NCI-H1417 treated with DMSO at 0.1 percent for 48 hours (cell line): Measurements from ENCODE around the gene KCNE3.

Source experiments
- DNase-seq: peaks from one replicate; lab custom pipeline; 2025; lab: John Stamatoyannopoulos, UW

The KCNE3 gene

DNA sequence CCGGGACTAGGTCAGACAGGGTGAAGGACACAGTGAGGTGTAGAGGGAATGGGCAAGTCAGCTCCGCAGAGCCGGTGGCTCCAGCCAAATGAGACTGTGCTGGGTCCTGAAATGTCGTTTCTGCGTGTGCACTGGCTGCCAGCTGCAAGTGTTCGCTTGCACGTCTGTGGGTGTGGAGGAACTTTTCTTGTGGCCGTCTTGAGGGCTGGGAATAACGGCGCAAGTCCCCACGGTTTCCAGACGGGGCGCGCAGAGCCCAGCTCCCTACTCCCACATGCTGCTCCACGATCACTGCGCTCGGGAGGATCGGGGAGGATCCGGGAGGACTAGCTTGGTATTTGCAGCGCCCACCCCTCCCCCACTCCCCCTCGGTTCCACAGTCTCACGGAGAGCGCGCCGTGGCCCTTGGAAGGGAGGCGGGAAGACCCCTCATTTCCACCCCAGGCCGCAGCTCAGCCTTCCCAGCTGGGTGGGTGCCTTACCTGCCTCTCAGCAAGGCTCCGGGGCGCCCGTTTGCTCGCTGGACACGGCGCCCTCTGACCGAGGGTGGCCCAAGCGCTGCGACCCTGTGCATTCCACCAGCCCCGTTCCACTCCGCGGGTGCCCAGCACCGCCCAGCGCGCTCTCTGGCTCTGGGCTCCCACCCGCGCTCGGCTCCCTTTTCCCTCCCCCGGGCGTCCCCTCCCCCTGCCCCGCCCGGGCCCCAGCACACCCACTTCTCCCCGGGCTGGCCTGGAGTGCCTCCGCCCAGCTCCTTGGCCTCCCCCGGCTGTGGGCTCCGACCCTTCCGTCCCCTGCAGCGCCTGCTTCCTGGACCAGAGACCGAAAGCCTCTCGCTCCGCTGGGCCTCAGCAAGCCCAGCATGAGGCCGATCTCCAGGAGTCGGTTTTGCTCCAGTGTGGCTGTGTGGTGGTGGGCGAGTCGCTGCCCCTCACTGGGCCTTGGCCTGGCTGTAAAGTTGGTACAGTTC lies at the start of gene KCNE3:
TSS of gene KCNE3 (minus strand) at position 634 of the 970 bp plus-strand sequence. CDS start 9,986 bp downstream, outside the sequence.
- DNase-seq, result no peak

DNA sequence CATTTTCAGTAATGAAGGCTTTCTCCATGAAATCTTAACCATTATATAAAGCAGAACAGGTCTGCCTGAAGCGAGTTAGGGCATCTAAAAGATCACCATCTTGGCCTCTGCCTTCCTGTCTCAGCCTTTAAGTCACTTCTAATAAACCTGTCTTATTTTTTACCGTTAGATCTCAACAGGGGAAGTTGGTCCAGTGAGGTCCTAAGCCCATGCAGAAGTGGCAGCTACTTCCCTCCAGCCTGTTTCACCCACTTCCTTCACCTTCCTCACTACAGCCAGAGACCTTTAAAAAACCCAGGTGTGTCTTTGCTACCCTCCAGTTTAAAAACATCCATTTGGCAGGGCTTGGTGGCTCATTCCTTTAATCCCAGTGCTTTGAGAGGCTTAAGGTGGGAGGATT lies 40.2 kb upstream of the KCNE3 start:
- DNase-seq, result no peak

GRCh38 chr11:74506823-74507222 lies 39.5 kb upstream of the KCNE3 start:
- no peak for DNase-seq

- no peak for DNase-seq
These were observed 38.6 kb upstream of the KCNE3 start for GRCh38 chr11:74505911-74506310.

GRCh38 chr11:74504100-74504691 lies 36.8 kb upstream of the KCNE3 start:
- DNase-seq, result no peak

DNA sequence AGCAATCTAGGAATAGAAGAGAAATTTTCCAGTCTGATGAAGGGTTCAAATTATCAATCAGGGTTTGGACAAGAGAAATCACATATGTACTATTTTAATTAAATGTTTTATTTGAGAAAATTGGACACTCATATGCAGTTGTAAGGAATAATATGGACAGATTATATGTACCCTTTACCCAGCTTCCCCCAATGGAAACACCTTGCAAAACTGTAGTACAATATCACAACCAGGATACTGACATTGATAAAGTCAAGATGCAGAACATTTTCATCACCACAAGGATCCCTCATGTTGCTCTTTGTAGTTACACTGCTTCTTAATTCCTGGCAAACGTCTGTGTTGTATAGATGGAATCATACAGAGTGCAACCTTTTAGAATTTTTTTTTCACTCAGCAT lies 27.6 kb upstream of the KCNE3 start:
- DNase-seq, result no peak

DNA sequence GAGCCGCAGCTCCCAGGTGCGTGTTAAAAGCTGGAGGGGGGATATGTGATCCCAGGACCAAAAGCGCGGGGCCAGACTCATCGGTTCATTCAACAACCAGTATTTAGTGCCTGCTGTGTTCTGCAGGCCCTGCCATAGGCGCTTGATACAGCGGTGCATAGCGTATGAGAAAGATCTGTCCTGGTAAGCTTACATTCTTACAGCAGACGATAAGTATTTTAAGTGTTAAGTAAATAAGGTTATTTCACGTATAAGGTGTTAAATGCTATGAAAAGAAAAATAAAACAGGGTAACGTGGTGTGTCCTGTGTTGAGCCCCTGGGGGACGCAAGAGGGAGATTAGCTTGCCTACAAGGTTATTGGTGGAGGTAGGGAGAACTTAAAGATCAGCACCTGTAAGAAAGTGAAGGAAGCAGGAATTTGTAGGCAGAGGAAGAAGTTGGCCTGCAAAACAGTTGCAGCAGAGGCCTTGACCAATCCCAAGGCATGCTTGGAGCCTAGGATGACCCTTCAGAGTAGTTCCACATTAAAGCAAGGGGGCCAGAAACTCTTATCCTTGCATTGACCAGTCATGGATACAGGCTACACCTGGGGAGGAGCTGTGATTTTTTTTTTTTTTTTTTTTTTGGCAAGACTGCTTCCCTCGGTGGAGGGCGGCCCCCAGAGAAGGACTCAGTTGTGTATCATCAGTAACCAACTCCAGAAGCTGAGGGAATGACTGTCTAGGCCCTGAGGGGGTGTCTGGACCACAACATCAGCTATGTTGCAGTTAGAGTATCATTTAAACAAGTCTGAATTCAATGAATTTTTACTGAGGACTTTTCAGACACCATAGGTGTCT lies 26.7 kb upstream of the KCNE3 start:
- DNase-seq, result peak; percentile 80

DNA sequence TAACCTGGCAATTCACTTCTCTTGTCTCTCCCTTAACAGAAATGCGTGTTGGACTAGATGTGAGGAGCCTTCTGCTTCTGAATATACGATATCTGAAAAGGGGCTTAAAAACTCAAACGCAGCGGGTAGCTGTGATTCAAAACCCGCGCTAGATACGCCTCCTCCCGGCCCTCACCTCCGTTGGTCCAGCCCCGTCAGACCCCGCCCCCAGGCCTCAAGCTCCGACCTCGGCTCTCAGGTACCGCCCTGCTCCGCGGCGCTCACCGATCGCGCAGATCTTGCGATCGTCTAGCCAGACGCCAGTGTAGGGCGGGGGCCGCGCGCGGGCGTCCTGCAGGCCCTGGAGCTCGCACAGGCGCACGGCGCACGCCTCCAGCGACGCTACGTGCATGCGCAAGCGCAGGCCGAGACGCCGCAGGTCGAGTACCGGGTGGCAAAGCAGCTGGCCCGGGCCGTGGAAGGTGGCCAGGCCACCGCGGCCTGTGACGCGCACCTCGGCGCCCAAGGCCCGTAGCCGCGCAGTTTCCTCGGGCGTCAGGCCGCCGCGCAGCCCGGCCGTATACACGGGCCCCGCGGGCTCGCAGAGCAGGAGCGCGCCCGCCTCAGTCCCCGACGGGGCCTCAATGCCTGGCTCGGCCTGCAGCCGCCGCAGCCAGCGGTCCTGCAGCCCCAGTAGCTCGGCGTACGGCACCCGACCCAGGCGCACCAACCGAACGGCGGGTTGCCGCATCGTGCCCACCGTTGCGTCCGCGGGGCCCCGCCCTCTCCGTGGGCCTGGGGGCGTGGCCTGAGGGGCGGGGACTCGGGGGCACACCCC lies 25.8 kb upstream of the KCNE3 start, which contains the start of gene LIPT2:
TSS of gene LIPT2 (minus strand) at position 751 of the 817 bp plus-strand sequence. CDS start at position 730, 21 bp downstream.
- peak; percentile 88 for DNase-seq

DNA sequence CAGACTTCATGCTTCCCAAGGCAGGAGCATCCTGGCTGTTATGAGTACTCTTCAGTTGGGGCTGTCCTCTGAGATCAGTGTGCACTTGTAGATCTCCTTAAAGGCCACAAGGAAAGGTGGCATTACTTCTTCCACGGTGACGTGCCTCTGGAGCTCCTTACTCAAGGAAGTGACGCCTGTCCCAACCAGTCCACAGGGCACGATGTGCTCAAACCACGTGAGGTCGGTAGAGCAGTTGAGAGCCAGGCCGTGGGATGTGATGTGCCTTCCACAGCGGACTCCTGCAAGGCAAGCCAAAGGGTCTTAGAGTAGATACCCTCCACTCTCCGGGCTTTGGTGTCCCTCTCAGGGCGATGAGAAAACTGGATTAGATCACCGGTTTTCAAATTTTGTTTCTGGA lies 24.7 kb upstream of the KCNE3 start:
- DNase-seq, result no peak

DNA sequence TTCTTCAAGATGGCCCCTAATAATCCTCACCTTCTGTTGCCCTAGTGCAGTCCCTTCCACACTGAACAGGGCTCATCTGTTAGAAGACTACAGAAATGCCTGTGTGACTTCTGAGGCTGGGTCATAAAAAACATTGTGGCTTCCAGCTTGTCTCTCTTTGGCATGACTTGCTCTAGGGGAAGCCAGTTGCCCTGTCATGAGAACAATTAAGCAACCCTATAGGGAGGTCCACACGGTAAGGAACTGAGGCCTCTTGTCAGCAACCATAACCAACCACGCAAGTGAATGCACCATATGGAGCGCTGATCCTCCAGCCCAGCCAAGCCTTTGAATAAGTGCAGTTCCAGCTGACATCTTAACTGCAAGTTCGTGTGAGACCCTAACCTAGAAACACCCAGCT lies 23.6 kb upstream of the KCNE3 start:
- DNase-seq, result no peak

DNA sequence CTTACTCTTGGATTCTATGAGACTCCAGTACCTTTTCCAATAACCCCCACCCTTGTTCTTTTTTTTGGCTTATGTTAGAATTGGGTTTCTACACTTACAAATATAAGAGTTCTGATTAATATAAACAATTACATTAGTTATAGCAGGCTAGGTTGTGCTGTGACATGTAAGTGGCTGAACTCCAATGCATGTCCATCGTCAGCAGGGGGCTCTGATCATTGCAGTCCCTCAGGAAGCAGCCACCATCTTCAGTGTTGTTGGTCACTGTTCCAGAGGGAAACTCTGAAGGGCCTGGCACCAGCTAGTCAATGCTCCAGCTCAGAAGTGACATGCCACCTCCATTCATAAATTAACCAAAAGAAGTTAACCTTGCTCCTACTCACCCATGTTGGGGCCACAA lies 20.5 kb upstream of the KCNE3 start:
- no peak for DNase-seq

- DNase-seq, result no peak
These were observed 18.5 kb upstream of the KCNE3 start for GRCh38 chr11:74485868-74486267.

- no peak for DNase-seq
These were observed 13.5 kb upstream of the KCNE3 start for GRCh38 chr11:74480688-74481417.

GRCh38 chr11:74479732-74480123 lies 12.4 kb upstream of the KCNE3 start:
- no peak for DNase-seq

DNA sequence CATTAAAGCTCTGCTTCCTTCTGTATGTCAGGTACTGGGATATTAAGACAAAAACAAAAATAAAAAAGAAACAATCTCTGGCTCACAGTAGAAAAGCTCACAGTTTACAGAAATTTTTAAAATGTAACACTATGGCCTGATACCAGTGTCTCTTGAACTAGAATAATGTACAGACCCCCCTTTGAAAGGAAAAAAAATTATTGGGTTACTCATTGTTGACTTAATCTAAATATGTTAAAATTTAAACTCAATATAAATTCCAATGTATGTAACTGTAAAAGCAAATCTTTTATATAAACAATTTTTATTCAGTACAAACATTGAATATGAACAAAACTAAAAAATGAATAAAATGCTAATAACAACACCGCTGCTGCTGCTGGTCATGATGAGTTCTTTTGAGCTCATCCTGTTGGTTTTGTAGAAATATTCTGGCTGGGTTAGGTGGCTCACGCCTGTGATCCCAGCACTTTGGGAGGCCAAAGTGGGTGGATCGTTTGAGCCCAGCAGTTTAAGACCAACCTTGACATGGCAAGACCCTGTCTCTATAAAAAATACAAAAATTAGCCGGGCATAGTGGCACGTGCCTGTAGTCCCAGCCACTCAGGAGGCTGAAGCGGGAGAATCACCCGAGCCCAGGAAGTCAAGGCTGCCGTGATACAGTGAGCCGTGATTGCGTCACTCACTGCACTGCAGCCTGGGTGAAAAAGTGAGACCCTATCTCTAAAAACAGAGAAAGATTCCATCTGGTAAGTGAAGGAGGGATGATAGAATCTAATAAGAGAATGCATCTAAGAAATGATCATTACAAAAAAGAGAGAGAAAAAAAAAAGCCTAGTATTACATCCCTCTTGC lies 11.8 kb upstream of the KCNE3 start:
- no peak for DNase-seq

DNA sequence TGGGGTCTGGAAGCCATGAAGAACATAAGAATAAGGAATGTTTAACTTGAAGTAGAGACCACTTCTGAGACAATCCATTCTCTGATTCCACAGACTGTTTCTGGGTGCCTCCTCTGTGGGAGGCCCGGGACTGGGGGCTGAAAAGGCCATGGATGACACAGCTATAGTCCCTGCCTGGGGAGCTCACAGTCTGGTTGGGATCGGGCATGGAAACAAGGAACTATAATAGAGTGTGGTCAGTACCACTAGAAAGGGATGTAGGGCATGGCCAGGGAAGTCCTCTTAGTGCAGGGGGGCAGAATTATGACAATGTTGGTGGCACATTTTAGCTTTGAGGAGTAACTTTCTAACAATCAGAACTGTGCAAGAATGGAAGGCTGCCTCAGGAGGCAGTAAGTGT lies 9.2 kb upstream of the KCNE3 start:
- DNase-seq, result no peak

DNA sequence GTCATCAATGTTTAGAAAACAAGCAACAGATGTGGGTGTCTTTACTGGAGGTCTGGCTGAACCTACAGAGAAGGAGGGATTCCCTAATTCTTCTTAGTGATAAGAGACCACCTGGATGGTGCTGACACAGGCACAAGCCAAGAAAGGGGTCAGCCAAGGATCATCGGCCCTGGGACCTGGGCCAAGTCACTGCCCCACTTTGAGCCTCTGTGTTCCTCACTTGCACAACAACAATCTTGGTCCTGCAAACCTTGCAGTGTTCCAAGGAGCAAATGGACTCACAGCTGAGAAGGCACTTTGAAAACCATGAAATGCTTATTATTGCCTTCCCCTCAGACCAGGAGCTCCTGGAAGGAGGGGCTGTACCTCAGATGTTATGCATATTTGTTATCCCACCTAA lies 7.0 kb upstream of the KCNE3 start:
- no peak for DNase-seq

DNA sequence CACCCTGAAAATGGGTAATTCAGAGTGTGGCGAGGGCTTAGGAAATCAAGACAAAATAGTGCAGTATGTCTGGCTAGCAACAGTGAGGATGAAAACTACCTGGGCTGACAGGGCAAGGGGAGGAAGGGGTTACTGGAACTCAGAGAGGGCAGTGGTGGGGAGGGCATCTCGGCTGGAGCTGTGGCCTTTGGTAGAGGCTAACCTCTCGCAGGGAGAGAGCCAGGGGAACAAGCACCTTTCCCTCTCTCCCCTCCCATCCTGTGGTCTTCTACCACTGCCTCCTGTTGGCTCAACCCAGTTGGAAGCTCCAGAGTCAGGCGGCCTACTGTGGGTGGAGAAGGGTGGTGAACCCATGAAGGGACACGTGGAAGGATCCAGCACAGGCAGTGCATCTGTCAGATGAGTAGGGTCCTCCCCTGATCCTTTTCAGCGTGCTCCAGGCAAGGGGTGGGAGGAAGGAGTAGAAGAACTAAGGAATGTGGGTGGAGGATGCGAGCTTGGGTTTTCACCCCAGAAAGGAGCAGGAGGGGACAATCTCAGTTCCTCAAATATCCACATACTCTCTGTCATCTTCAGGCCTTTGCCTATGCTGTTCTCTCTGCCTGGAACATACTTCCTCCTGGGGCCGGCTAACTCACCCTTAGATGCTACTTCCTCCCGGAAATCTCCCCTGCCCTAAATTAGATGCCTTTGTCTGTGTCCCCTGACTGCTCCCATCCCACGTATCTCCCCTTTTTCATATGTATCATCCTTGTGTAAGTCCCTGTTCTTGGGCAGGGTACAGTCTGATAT lies 6.2 kb upstream of the KCNE3 start:
- DNase-seq, result no peak
